GM18909 (cell line): Measurements from ENCODE around the gene GRAP2.
"Not testable (repeated sequence)": the region's sequence is repeated elsewhere in the genome, so short reads cannot be mapped to it uniquely, and the experiment has no call there.

Source experiments
- ATAC-seq: cut with Tn5 transposase; IDR thresholded peaks from one replicate; pipeline ENCODE4 v1.9.1; 2021; ENCODE audit warnings: mild to moderate bottlenecking; ENCODE audit not compliant: unreplicated experiment, poor library complexity

GRAP2 gene

GRCh38 chr22:39896313-39896996 lies 4.4 kb upstream of the GRAP2 start:
- no peak for ATAC-seq

DNA sequence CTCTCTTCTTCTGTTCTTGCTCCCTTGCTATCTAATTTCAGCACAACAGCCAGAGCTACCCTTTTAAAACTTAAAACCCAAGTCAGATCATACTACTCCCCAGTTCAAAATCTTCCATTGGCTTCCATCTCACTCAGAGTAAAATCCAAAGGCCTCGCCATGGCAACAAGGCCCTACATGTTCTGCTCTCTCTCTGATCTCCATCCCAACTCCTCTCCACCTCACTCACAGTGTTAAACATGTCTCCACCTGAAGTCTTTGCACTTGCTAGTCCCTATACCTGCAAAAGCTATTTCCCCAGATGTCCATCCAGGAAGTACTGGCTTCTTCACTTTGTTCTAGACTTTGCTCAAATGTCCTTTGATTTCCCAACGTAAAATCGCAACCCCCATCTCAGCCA lies 3.0 kb upstream of the GRAP2 start:
- no peak for ATAC-seq

GRCh38 chr22:39898997-39899396 lies 1.9 kb upstream of the GRAP2 start:
- ATAC-seq, result peak; percentile 63

- ATAC-seq, result no peak
Measured at GRCh38 chr22:39901565-39902146, 772 bp downstream of the GRAP2 start.

DNA sequence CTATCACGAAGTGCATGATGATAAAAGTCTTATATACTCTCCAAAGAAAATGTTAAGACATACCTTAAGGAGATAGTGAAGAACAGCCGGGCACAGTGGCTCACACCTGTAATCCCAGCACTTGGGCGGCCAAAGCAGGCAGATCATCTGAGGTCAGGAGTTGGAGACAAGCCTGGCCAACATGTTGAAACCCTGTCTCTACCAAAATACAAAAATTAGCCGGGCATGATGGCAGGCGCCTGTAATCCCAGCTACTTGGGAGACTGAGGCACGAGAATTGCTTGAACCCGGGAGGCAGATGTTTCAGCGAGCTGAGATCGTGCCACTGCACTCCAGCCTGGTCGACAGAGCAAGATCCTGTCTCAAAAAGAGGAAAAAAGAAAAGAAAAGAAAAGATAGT lies 3.1 kb downstream of the GRAP2 start:
- not testable (repeated sequence) for ATAC-seq

- ATAC-seq, result no peak
Measured at GRCh38 chr22:39904862-39905261, 4.0 kb downstream of the GRAP2 start.

DNA sequence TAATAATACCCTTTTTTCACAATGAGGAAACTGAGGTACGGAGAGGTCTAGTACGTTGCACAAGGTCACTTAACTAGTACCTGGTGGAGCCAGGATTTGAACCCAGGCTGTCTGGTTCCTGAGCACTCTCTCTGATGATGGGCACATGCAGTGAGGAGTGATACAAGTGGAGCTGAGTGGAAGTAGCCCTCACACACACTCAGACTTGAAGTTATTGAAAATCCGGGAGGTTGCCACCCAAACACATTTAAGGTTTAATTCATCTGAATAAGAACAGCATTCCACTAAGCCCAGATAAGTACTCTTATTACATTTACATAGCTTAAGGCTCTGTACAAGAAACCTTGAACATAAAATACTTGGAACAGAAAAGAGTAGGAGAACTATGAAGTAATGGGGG lies 4.8 kb downstream of the GRAP2 start:
- no peak for ATAC-seq

DNA sequence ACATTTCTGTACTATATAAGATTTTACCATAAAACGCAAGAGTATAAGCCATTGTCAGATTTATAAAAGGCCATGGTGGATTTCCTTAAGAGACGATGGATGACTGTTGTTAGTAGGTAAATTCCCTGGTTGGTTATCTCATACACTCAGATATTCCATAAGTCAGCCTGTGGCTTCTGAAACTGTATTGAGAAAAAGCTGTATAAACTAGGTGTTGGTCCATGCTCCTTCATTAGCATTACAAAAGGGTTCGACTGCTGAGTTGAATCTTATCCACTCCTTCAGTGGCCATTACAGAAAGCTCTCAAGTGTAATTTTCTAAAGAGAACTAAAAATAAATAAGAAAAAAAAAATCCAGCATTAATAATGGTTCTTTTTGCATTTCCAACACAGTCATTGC lies 5.3 kb downstream of the GRAP2 start:
- no peak for ATAC-seq

GRCh38 chr22:39907047-39907446 lies 6.2 kb downstream of the GRAP2 start:
- no peak for ATAC-seq

DNA sequence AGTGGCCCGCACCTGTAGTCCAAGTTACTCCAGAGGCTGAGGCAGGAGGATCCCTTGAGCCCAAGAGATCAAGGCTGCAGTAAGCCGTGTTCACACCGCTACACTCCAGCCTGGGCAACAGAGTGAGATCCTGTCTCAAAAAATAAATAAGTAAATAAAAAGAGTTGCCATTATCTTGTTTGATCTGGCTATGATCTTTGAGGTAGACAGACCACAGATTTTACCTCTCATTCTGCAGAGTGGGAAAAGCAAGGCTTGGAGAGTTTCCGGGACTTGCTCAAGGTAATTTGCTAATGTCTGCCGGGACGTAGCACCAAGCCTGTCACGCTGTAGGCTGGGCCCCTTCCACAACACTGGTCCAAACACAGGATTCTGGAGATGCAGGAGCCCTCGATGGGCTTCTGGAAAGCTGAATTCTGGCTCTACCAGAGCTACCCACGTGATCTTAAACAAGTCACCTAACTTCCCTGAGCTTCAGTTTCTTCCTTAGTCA lies 6.8 kb downstream of the GRAP2 start:
- ATAC-seq, result no peak

DNA sequence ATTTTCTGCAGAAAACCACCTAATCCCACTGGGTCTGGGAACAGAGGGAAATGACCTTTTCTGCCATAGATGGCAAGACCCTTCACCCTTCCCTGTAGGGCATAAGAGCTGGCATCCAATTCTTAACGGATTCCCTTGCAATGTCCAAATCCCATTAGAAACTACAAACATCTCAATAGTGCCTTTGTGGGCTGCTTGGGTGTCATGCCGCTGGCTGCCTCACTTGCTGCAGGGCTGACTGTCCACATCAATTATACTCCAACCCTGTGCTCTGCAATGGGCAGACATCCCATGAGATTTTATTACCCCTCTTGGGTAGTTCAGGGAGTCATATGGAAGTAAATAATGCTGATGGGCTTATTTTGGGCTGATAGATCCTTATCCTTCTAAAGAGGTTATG lies 7.3 kb downstream of the GRAP2 start:
- ATAC-seq, result no peak

- ATAC-seq, result no peak
Measured at GRCh38 chr22:39908737-39909136, 7.9 kb downstream of the GRAP2 start.

- no peak for ATAC-seq
Measured at GRCh38 chr22:39910876-39911613, 10.2 kb downstream of the GRAP2 start.

- no peak for ATAC-seq
Measured at GRCh38 chr22:39913321-39913720, 12.4 kb downstream of the GRAP2 start.

DNA sequence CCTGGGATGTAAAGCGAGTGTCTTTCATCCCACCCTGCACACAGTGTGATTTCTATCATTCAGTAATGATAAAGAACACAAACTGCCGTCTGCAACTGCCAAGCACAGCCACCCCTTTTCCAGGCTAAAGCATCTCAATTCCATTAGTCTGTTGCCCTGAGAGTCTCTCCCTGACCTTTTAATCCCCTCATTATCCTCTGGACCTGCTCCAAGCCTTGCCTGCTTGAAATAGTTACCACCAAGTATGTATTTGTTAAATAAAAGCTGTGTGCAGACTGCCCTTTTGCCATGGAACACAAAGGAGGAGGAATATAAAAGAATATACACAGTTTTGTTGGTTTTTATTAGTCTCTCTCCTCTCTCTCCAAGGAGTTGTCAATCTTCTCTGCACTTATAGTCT lies 13.0 kb downstream of the GRAP2 start:
- no peak for ATAC-seq

GRCh38 chr22:39914584-39914983 lies 13.7 kb downstream of the GRAP2 start:
- ATAC-seq, result no peak

GRCh38 chr22:39915295-39915726 lies 14.4 kb downstream of the GRAP2 start:
- ATAC-seq, result no peak

GRCh38 chr22:39916496-39916895 lies 15.6 kb downstream of the GRAP2 start:
- no peak for ATAC-seq

- no peak for ATAC-seq
Measured at GRCh38 chr22:39917197-39917643, 16.3 kb downstream of the GRAP2 start.

- no peak for ATAC-seq
Measured at GRCh38 chr22:39917776-39918495, 17.1 kb downstream of the GRAP2 start.
